Liver (tissue), 9 donors: ENCODE measurements around the gene CSNK1D. TPM values are rescaled to one million over a fixed set of nuclear protein-coding genes. Genes with fewer than 3 reads are reported as not detected.

ENCODE experiments used
- DNase-seq: peaks from one replicate; pipeline ENCODE4 v3.0.0-alpha.2; 2017; ENCODE audit warnings: low spot score
- H3K27ac ChIP-seq, 2 donors: one replicate each; pipeline ENCODE4 v1.7.0; 2013; ENCODE audit warnings: inconsistent platforms in 2 of 2, low read length in 2 of 2, control low read depth in 1 of 2, low read depth in 1 of 2, mild to moderate bottlenecking in 1 of 2
- H3K27me3 ChIP-seq, 4 donors: one replicate each; pipeline versions ENCODE4 v1.6.1 to v1.7.0; 2013; ENCODE audit warnings: low read length in 3 of 4, inconsistent platforms in 1 of 4, mild to moderate bottlenecking in 1 of 4, moderate library complexity in 1 of 4; ENCODE audit not compliant: control insufficient read depth in 4 of 4, insufficient read depth in 4 of 4
- H3K36me3 ChIP-seq, 4 donors: one replicate each; pipeline versions ENCODE4 v1.6.1 to v1.7.0; 2013; ENCODE audit warnings: low read length in 3 of 4, mild to moderate bottlenecking in 3 of 4, low read depth in 1 of 4, moderate library complexity in 1 of 4; ENCODE audit not compliant: control insufficient read depth in 4 of 4, insufficient read depth in 3 of 4
- H3K4me1 ChIP-seq, 4 donors: one replicate each; pipeline versions ENCODE4 v1.6.1 to v1.7.0; 2013; ENCODE audit warnings: low read length in 3 of 4, mild to moderate bottlenecking in 3 of 4, moderate library complexity in 1 of 4; ENCODE audit not compliant: control insufficient read depth in 4 of 4, insufficient read depth in 4 of 4
- H3K4me3 ChIP-seq, 3 donors: one replicate each; pipeline versions ENCODE4 v1.6.1 to v1.7.0; 2013; ENCODE audit warnings: low read length in 3 of 3, control low read depth in 1 of 3, low read depth in 1 of 3, mild to moderate bottlenecking in 1 of 3
- H3K9ac ChIP-seq, 2 donors: one replicate each; pipeline ENCODE4 v1.7.0; 2013; ENCODE audit warnings: low read length in 2 of 2, mild to moderate bottlenecking in 2 of 2, moderate library complexity in 2 of 2, control low read depth in 1 of 2, low read depth in 1 of 2
- H3K9me3 ChIP-seq, 4 donors: one replicate each; pipeline versions ENCODE4 v1.6.1 to v1.7.0; 2013; ENCODE audit warnings: low read length in 3 of 4; ENCODE audit not compliant: control insufficient read depth in 4 of 4
- EGR1 ChIP-seq, 2 donors: IDR thresholded peaks; 2 replicates each; pipeline ENCODE4 v1.6.1; 2016 to 2018; ENCODE audit warnings: antibody characterized with exemption in 2 of 2, low read depth in 2 of 2
- FOXA1 ChIP-seq: IDR thresholded peaks from 2 replicates; pipeline ENCODE4 v1.6.1; 2016; ENCODE audit warnings: antibody characterized with exemption
- GABPA ChIP-seq, 2 donors: IDR thresholded peaks in 1 of 2; conservative IDR thresholded peaks in 1 of 2; 2 replicates each; pipeline ENCODE4 v1.6.1; 2016; ENCODE audit warnings: antibody characterized with exemption in 2 of 2, mild to moderate bottlenecking in 1 of 2, moderate library complexity in 1 of 2
- HNF4A ChIP-seq, 2 donors: conservative IDR thresholded peaks; 2 replicates each; pipeline ENCODE4 v1.6.1; 2016; ENCODE audit warnings: antibody characterized with exemption in 2 of 2, mild to moderate bottlenecking in 2 of 2
- JUND ChIP-seq, 2 donors: IDR thresholded peaks; 2 replicates each; pipeline ENCODE4 v1.6.1; 2016; ENCODE audit warnings: antibody characterized with exemption in 2 of 2
- NR2F2 ChIP-seq: IDR thresholded peaks from 2 replicates; pipeline ENCODE4 v1.6.1; 2016; ENCODE audit warnings: antibody characterized with exemption
- RAD21 ChIP-seq, 2 donors: IDR thresholded peaks; 2 replicates each; pipeline ENCODE4 v1.6.1; 2016; ENCODE audit warnings: antibody characterized with exemption in 2 of 2, mild to moderate bottlenecking in 2 of 2
- RXRA ChIP-seq, 2 donors: IDR thresholded peaks; 2 replicates each; pipeline ENCODE4 v1.6.1; 2017 to 2018; ENCODE audit warnings: antibody characterized with exemption in 2 of 2, mild to moderate bottlenecking in 1 of 2
- SP1 ChIP-seq: IDR thresholded peaks from 2 replicates; pipeline ENCODE4 v1.6.1; 2018; ENCODE audit warnings: antibody characterized with exemption, mild to moderate bottlenecking
- TAF1 ChIP-seq: conservative IDR thresholded peaks from 2 replicates; pipeline ENCODE4 v1.6.1; 2016; ENCODE audit warnings: antibody characterized with exemption, mild to moderate bottlenecking
- YY1 ChIP-seq: IDR thresholded peaks from 2 replicates; pipeline ENCODE4 v1.6.1; 2016; ENCODE audit warnings: antibody characterized with exemption, mild to moderate bottlenecking
- WGBS: extraction: QIAGEN DNeasy Blood & Tissue Kit; methylation state at CpG from one replicate; pipeline ENCODE4 v1.1.7; 2013; 5-methylcytosine and 5-hydroxymethylcytosine counted together
- polyA plus RNA-seq, 2 donors: library from polyadenylated mRNA; stranded (reverse) in 1 of 2; unstranded in 1 of 2; fragments of 200-250 nt in 1 of 2; fragments of >200 nt in 1 of 2; fragmentation: Nextera tagmentation in 1 of 2; extraction: Ambion mirVana in 1 of 2; gene quantifications; one replicate each; pipeline versions ENCODE4 v1.2.1 to v1.2.3, GENCODE V29; 2013 to 2015
- total RNA-seq, 2 donors: library from RNA; depleted of rRNA; stranded (reverse); fragments of >200 nt; gene quantifications; one replicate each; pipeline ENCODE4 v1.2.3, GENCODE V29; 2014
- TF ChIP-seq, protein P1 (sequence below): IDR thresholded peaks from 2 replicates; pipeline ENCODE4 v1.6.1; 2016; ENCODE audit warnings: antibody characterized with exemption
- TF ChIP-seq, protein P2 (sequence below): IDR thresholded peaks from 2 replicates; pipeline ENCODE4 v1.6.1; 2016; ENCODE audit warnings: antibody characterized with exemption
- TF ChIP-seq, protein P3 (sequence below): fragments of 150-350 bp; IDR thresholded peaks from 2 replicates; pipeline ENCODE4 v1.5.1; 2017; ENCODE audit warnings: improper control_type of control experiment, low read depth, low read length; ENCODE audit not compliant: missing input control
- TF ChIP-seq, protein P4 (sequence below): IDR thresholded peaks from 2 replicates; pipeline ENCODE4 v1.6.1; 2016; ENCODE audit warnings: antibody characterized with exemption, mild to moderate bottlenecking
- donor health status: healthy.
- donor health status: healthy.
- donor health status: healthy.
- donor health status: healthy.
- donor health status: healthy.

Gene CSNK1D
- total and polyA plus RNA-seq, 4 donors, result 22.0 to 49.0 (median 34.2) TPM

DNA sequence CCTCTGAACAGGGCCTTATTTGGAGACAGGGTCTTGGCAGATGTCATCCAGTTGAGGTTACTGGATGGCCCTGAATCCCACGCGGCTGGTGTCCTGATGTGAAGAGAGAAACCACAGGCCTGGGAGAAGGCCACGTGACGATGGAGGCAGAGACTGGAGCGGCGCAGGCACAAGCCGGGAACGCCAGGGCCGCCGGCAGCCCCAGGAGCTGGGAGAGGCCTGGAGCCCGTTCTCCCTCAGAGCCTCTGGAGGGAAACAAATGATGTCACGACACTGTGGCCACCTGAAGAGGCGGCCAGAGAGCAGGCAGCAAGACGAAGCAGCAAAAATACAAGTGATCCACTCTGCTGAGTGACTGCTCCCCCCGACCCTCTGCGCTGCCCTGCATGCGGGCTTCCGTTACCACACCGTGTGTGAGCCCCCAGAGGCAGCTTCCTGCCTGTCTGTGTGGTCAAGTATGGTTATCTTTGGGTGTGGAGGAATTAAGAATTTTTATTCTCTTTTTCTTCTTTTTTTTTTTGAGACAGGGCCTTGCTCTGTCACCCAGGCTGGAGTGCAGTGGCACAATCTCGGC lies 32.3 kb upstream of the CSNK1D start:
- DNase-seq, result no peak
- WGBS, result 86% methylated on average over 20 of the region's 20 CpGs
- Histone ChIP-seq H3K27ac (no peak overlapping the region), H3K9me3 (no peaks in the 10 kb centered on the region), H3K36me3 (no peaks in the 10 kb centered on the region), H3K4me1 (peaks cover 4 to 18% (median 11%) of the 10 kb centered on the region in 4 donors), H3K9ac (no peak overlapping the region), H3K27me3 (no peaks in the 10 kb centered on the region), H3K4me3 (no peak overlapping the region)
- TF ChIP-seq RAD21 (IDR thresholded peaks at IDR 0.05), result no peak
- TF ChIP-seq, protein P1, sequence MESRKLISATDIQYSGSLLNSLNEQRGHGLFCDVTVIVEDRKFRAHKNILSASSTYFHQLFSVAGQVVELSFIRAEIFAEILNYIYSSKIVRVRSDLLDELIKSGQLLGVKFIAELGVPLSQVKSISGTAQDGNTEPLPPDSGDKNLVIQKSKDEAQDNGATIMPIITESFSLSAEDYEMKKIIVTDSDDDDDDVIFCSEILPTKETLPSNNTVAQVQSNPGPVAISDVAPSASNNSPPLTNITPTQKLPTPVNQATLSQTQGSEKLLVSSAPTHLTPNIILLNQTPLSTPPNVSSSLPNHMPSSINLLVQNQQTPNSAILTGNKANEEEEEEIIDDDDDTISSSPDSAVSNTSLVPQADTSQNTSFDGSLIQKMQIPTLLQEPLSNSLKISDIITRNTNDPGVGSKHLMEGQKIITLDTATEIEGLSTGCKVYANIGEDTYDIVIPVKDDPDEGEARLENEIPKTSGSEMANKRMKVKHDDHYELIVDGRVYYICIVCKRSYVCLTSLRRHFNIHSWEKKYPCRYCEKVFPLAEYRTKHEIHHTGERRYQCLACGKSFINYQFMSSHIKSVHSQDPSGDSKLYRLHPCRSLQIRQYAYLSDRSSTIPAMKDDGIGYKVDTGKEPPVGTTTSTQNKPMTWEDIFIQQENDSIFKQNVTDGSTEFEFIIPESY, result no peak
- TF ChIP-seq, protein P2, sequence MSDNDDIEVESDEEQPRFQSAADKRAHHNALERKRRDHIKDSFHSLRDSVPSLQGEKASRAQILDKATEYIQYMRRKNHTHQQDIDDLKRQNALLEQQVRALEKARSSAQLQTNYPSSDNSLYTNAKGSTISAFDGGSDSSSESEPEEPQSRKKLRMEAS, result no peak
- TF ChIP-seq EGR1 (IDR thresholded peaks at IDR 0.05; ENCODE audit: low read depth in 2 of 2), result no peak
- no peak for TF ChIP-seq FOXA1
- no peak for TF ChIP-seq NR2F2
- no peak for TF ChIP-seq JUND (IDR thresholded peaks at IDR 0.05)
- TF ChIP-seq, protein P3, sequence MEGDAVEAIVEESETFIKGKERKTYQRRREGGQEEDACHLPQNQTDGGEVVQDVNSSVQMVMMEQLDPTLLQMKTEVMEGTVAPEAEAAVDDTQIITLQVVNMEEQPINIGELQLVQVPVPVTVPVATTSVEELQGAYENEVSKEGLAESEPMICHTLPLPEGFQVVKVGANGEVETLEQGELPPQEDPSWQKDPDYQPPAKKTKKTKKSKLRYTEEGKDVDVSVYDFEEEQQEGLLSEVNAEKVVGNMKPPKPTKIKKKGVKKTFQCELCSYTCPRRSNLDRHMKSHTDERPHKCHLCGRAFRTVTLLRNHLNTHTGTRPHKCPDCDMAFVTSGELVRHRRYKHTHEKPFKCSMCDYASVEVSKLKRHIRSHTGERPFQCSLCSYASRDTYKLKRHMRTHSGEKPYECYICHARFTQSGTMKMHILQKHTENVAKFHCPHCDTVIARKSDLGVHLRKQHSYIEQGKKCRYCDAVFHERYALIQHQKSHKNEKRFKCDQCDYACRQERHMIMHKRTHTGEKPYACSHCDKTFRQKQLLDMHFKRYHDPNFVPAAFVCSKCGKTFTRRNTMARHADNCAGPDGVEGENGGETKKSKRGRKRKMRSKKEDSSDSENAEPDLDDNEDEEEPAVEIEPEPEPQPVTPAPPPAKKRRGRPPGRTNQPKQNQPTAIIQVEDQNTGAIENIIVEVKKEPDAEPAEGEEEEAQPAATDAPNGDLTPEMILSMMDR, result no peak
- TF ChIP-seq SP1, result no peak
- TF ChIP-seq, protein P4, sequence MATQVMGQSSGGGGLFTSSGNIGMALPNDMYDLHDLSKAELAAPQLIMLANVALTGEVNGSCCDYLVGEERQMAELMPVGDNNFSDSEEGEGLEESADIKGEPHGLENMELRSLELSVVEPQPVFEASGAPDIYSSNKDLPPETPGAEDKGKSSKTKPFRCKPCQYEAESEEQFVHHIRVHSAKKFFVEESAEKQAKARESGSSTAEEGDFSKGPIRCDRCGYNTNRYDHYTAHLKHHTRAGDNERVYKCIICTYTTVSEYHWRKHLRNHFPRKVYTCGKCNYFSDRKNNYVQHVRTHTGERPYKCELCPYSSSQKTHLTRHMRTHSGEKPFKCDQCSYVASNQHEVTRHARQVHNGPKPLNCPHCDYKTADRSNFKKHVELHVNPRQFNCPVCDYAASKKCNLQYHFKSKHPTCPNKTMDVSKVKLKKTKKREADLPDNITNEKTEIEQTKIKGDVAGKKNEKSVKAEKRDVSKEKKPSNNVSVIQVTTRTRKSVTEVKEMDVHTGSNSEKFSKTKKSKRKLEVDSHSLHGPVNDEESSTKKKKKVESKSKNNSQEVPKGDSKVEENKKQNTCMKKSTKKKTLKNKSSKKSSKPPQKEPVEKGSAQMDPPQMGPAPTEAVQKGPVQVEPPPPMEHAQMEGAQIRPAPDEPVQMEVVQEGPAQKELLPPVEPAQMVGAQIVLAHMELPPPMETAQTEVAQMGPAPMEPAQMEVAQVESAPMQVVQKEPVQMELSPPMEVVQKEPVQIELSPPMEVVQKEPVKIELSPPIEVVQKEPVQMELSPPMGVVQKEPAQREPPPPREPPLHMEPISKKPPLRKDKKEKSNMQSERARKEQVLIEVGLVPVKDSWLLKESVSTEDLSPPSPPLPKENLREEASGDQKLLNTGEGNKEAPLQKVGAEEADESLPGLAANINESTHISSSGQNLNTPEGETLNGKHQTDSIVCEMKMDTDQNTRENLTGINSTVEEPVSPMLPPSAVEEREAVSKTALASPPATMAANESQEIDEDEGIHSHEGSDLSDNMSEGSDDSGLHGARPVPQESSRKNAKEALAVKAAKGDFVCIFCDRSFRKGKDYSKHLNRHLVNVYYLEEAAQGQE, result no peak
- TF ChIP-seq GABPA (IDR thresholded peaks at IDR 0.05 in 1 of 2, conservative IDR thresholded peaks at IDR 0.05 in 1 of 2), result no peak
- TF ChIP-seq YY1, result no peak
- TF ChIP-seq HNF4A (conservative IDR thresholded peaks at IDR 0.05), result no peak
- TF ChIP-seq TAF1, result no peak
- no peak for TF ChIP-seq RXRA (IDR thresholded peaks at IDR 0.05)
